K562 (cell line): ENCODE measurements around the gene CAMK2B. TPM values are rescaled to one million over a fixed set of nuclear protein-coding genes. Genes with fewer than 3 reads are reported as not detected.

Experiments
- ATF7 ChIP-seq: fragments of 450-650 bp; IDR thresholded peaks from 2 replicates; pipeline ENCODE4 v1.7.1; 2014; ENCODE audit warnings: mild to moderate bottlenecking, moderate library complexity
- DACH1 ChIP-seq: fragments of 450-650 bp; IDR thresholded peaks from 2 replicates; pipeline ENCODE4 v1.6.1; 2018; ENCODE audit not compliant: partially characterized antibody
- ELF4 ChIP-seq: fragments of 450-650 bp; formaldehyde crosslinking; IDR thresholded peaks from 2 replicates; pipeline ENCODE4 v1.4.0; 2022; ENCODE audit warnings: missing genetic modification characterization
- GATAD2B ChIP-seq: fragments of 450-650 bp; IDR thresholded peaks from 2 replicates; pipeline ENCODE4 v1.6.1; 2017; ENCODE audit warnings: mild to moderate bottlenecking, borderline replicate concordance
- GMEB1 ChIP-seq: fragments of 250-450 bp; sonication (Bioruptor Pico); IDR thresholded peaks from 2 replicates; pipeline ENCODE4 v1.4.0; 2020; ENCODE audit warnings: mild to moderate bottlenecking
- HIVEP1 ChIP-seq: fragments of 250-450 bp; sonication (Bioruptor Pico); IDR thresholded peaks from 2 replicates; pipeline ENCODE4 v1.4.0; 2020; ENCODE audit warnings: mild to moderate bottlenecking
- HNRNPK ChIP-seq: fragments of 200-400 bp; formaldehyde crosslinking; IDR thresholded peaks from one replicate; pipeline ENCODE4 v1.6.1; 2018; ENCODE audit warnings: mild to moderate bottlenecking, low read depth, low read length; ENCODE audit not compliant: poor library complexity, severe bottlenecking
- KAT7 ChIP-seq: sonication (generic); formaldehyde crosslinking; IDR thresholded peaks from 2 replicates; pipeline ENCODE4 v1.8.0; 2022; ENCODE audit warnings: missing genetic modification reagents, mild to moderate bottlenecking, borderline replicate concordance
- NCOA6 ChIP-seq: fragments of 450-650 bp; IDR thresholded peaks from 2 replicates; pipeline ENCODE4 v1.6.1; 2017; ENCODE audit warnings: mild to moderate bottlenecking
- NFIC ChIP-seq: fragments of 450-650 bp; IDR thresholded peaks from 2 replicates; pipeline ENCODE4 v1.6.1; 2017; ENCODE audit warnings: mild to moderate bottlenecking, inconsistent platforms
- NUFIP1 ChIP-seq: fragments of 450-650 bp; IDR thresholded peaks from 2 replicates; pipeline ENCODE4 v1.6.1; 2018; ENCODE audit not compliant: partially characterized antibody
- PHF21A ChIP-seq: fragments of 450-650 bp; IDR thresholded peaks from 2 replicates; pipeline ENCODE4 v1.6.1; 2017; ENCODE audit warnings: low read depth, borderline replicate concordance
- RCOR1 ChIP-seq, 2 experiments: IDR thresholded peaks; 2 replicates each; pipeline ENCODE4 v1.6.1; 2012; ENCODE audit warnings: low read depth in 2 of 2, low read length in 2 of 2, borderline replicate concordance in 1 of 2, improper control_type of control experiment in 1 of 2
- RNF219 ChIP-seq: fragments of 250-450 bp; sonication (Bioruptor Pico); IDR thresholded peaks from 2 replicates; pipeline ENCODE4 v1.5.0; 2022; ENCODE audit warnings: mild to moderate bottlenecking
- TGIF2 ChIP-seq: sonication (generic); formaldehyde crosslinking; IDR thresholded peaks from 2 replicates; pipeline ENCODE4 v1.8.1; 2022; ENCODE audit warnings: mild to moderate bottlenecking, missing genetic modification reagents, moderate library complexity
- ZNF318 ChIP-seq, 2 experiments: fragments of 450-650 bp; IDR thresholded peaks; 2 replicates each; pipeline ENCODE4 v1.6.1; 2016; ENCODE audit warnings: mild to moderate bottlenecking in 2 of 2, borderline replicate concordance in 1 of 2, low read depth in 1 of 2, moderate library complexity in 1 of 2
- polyA plus RNA-seq, 8 experiments: library from polyadenylated mRNA; depleted of rRNA in 4 of 8; stranded (reverse) in 5 of 8; unstranded in 3 of 8; fragments of >200 nt; fragmentation: Nextera tagmentation in 2 of 8; fragmentation: Illumina TruSeq in 1 of 8; extraction: Ambion mirVana in 2 of 8; extraction: Trizol in 1 of 8; gene quantifications; 2 replicates each; pipeline versions ENCODE4 v1.2.1 to v1.2.3, GENCODE V29; 2011 to 2014; ENCODE audit warnings: inconsistent platforms in 1 of 8, missing spikeins in 1 of 8
- total RNA-seq, 7 experiments: library from RNA; depleted of rRNA in 6 of 7; stranded (reverse); fragments of >200 nt in 6 of 7; fragmentation: Illumina TruSeq in 2 of 7; extraction: Trizol in 2 of 7; gene quantifications; 2 replicates each; pipeline versions ENCODE4 v1.2.1 to v1.2.3, GENCODE V29; 2011 to 2021; ENCODE audit warnings: low replicate concordance in 1 of 7

Gene CAMK2B
- total and polyA plus RNA-seq, 9 of the 15 experiments (the other 6 are each of a cell fraction or from before 2014, with no cell fraction given), result 0.04 to 0.09 (median 0.05) TPM; not detected in 4

GRCh38 chr7:44200699-44201461 is 124.5 kb downstream of the CAMK2B start, which contains the start of gene YKT6 (continued):
- TF ChIP-seq NFIC, result peak; percentile 45; the same call in 1 of the 2 replicates
- peak; percentile 70 for TF ChIP-seq ATF7
- no peak for TF ChIP-seq PHF21A
- TF ChIP-seq DACH1, result peak; percentile 17
- no peak for TF ChIP-seq NUFIP1
- TF ChIP-seq HIVEP1 (CRISPR knock-in tag), result no peak
- peak; percentile 59 for TF ChIP-seq GMEB1 (CRISPR knock-in tag)
- no peak for TF ChIP-seq ELF4 (CRISPR knock-in tag)
- TF ChIP-seq NCOA6, result no peak
- no peak for TF ChIP-seq ZNF318 (IDR thresholded peaks at IDR 0.05; ENCODE audit: borderline replicate concordance in 1 of 2, low read depth in 1 of 2)
- peak in 1 of 2 experiments; percentile 50; a peak in 1 of 4 replicates for TF ChIP-seq RCOR1 (IDR thresholded peaks at IDR 0.05; ENCODE audit: borderline replicate concordance in 1 of 2, low read depth in 2 of 2, low read length in 2 of 2)
- peak; percentile 8; the same call in 1 of the 2 replicates for TF ChIP-seq GATAD2B
- no peak for TF ChIP-seq TGIF2
- TF ChIP-seq HNRNPK, result no peak
- no peak for TF ChIP-seq RNF219 (CRISPR knock-in tag)
- no peak for TF ChIP-seq KAT7 (CRISPR knock-in tag)
